ENCODE measurements around the gene PAM16.

The PAM16 gene

DNA sequence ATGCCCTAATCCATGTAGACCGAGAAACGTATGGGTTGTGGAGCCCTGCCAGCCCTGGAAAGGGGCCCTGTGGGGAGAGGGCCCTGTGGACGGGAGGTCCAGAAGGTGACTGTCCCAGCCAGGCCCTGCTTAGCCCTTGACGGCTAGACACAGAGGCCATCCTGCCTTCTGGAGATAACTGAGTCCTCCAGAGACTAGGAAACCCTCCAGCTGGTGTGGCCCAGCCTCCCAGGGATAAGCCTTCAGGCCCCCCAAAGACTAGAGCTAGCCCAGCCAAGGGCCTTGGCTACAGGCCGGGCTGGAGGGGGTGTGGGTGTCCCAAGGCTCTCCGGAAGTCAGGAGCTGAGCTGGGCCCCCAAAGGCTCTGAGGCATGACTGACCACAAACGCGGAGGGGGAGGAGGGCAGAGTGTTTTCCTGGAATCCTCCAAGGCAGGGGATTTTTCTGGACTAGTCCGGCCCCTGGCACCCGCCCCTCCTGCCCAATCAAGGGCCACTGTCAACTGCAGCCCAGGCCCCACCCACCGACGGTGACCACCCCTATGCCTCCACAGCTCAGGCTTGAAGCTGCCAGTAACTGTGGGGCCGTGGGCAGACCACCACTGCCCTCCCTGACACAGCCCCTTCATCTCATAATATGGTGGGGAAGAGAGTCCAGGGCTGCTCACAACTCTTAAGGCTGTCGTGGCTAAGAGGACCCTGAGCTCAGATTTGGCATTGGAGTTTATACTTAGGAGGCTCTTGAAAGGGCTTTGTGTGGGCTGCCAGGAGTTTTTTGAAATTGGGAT, 19.6 kb upstream of the PAM16 start:
- no peak for DNase-seq

DNA sequence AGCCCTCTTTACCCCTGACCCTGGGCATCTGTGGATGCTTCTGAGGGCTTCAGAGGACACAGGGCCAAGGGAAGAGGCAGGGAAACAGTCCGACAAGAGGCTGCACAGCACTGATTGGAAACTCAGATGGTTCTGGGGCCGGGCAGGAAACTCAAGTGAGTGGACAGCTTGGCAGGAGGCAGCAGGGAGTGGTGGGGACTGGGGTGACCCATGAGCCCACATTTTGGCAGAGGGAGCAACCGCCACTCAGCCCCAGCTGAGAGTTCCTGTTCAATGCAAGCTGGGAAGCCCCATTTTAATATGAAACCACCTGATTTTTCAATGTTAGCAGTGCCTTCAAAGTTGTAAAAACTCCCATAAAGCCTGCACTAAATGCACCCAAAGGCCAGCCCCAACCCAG, 19.0 kb upstream of the PAM16 start:
- no peak for DNase-seq

DNA sequence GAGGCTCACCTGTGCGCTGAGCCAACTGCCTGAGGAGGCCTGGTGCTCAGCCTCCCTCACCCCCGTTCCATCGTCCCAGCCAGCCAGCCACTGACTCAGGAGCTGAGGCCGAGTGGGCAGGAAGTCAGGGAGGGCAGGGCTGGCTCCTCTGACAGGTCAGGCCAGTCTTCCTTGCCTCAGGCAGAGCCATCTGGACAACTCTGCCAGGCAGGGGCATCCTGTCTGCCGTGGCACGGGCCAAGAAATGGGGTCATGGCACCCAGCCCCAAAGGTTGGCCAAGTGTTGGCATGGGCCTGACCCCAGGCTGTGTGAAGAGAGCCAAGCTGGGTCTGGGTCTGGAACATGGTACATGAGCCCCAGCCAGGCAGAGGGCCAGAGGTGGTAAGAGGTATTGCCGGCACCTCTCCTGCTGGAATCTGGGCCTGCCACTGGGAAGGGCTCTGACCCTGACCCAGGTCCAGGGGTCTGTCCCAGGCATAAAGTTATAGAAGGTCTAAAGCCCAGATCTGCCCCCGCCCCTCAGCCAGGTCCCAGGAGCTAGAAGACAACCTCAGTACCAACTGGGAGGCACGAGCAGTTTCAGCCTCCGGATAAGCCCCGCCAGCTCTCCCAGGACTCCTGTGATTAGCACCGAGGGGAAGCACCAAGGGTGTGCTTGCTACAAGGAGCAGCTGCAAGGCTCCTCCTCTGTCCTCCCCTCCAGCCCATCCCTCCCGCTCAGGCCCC, 18.0 kb upstream of the PAM16 start:
- no peak for DNase-seq

DNA sequence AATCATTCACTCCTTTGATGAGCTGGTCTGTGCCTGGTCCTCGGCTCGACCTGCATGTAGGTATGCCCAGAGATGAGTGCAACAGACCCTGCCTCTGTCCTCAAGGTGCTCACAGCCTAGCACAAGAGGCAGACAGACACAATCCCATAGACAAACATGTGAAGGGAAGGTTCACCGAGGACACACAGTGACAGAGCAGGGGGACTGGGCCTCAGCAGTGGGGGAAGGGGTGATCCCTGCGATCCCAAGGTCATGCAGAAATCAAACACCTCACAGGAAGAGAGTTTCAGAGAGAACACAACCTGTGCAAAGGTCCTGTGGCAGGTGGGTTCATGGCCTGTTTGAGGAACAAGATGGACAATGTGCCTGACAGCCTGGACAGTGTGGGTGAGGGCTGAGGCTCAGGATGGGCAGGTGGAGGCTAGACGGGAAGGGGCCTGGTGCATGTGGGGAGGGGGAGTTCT, 16.3 kb upstream of the PAM16 start:
- no peak for DNase-seq

DNA sequence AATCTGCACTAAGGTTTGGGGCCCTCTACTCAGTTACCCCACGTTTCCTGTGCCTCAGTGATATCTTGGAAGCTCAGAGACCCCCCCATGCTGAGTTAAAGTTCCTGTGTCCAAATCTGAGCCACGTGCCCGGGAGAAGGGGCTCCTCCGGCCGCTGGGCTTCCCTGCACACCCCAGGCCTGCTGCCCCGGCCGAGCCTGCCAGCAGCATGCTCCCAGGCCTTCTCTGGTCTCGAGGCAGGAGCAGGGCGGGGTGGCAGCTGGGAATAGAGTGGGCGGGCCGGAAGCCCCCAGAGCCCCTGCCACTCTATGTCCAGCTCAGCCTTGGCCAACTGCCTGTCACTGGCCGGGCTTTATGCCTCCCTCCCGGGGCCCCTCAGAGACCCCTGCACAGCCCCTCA, 14.9 kb upstream of the PAM16 start:
- no peak for DNase-seq

DNA sequence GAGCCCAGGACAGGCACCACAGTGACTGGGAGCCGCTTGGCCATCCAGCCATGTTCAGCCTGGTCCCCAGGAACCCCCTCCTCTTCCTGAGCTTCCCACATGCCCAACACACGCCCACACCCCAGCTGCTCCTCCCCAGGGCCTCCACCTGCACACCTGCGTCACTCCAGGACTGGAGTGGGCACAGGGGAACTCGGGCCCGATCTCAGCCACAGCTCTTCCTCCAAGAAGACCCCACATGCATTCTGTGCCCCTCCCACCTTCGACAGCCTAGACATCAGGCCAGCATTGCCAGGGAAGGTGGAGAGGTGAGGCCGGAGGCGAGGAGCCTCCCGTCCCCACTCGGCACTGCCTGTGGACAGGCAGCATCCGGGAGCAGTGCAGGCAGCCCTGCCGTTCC, 14.5 kb upstream of the PAM16 start:
- no peak for DNase-seq

DNA sequence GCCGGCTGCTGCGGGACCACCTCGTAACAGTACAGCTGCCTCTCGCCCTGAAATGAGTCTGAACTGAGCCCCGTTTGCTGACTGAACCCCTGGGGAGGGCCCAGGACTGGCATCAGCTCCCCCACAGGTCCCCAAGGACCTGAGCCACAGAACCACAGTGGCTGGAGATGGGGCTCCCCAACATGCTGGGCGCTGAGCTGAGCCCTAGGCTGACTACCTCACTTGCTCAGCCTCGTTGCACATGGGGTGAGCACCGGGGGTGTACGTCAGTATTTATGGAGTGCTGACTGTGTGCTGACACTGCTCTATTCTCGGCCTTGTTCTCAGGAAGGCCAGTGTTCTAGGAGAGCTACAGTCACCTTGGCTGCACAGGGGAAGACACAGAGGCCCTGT, 13.9 kb upstream of the PAM16 start:
- DNase-seq = no peak

DNA sequence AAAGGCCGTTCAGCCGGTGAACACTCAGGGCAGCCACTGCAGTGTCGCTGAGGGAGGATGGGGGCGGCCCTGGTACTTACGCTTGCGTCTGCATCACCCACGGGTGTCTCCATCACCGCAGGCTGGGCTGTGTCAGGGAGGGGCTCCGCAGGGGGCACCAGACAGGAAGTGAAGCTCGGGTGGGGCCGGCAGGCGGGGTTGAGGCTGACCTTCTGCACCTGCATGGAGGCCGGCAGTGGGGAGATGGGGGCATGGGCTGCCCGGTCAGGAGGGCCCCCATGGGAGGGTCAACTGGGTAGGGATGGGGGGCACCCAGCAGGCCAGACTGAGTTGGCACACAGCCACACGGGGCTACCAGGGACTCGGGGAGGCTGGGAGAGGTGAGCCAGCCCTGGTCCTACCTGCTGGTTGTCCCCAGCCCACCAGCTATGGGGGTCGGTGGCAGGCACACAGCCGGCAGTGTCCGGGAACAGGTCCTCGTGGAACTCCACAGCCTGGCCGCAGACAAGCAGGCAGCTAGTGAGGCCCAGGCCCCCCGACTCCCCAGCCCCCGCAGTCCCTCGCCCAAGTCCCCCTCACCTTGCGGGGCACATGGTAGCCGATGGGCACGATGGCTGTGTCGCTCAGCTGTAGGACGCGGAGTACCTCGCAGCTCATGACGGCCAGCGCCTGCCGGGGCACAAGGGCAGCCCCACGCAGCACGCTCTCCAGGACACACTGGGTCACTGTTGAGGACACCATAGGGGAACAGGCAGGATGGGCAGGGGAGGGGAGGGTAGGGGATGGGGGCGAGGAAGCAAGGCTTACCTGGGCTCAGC, 13.3 kb upstream of the PAM16 start:
- DNase-seq = no peak

DNA sequence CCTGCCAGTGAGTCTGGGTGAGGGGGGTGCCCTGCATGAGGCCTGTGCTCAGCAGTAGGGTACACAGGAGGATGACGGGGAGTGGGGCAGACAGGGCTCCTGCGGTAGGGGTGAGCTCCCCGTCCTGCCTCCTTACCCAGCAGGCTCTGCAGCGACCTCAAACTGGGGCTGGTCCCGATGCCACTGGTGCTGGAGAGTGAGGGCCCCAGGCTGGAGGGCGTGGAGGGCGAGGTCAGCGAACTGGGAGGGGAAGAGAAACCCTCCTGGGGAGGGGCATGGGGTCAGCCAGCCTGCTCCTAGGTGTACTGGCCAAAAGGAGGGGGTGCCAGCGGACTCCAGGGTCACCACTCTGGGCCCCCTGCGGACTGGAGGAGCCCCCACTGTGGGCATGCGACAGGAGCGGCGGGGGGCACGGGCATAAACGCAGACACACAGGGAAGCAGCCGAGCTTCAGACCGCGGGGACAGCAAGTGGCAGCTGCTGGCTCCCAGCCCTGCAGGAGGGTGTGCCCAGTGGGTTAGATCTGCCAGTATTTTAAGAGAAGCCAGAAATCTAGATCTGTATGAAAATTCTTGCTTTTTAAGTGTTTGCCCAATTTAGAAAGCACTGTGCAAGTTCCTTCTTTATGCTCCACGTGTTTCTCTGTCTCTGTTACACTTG, 11.5 kb upstream of the PAM16 start:
- no peak for DNase-seq

DNA sequence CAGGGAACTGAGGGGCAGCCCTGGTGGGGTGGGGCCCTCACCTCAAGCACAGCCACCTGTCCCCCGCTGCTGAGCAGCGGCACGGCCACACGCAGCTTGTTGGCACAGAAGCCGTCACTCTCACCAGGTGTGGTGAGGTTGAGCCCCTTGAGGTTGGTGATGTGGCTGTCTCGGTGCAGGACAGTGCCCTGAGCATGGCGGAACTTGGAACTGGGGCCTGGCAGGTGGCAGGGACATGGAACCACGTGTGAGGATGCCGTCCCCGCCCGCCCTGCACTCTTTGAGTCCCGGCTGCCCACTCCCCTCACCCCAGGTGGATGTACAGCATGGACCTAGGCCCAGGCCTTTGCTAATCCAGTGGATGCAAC, 10.8 kb upstream of the PAM16 start:
- no peak for DNase-seq

DNA sequence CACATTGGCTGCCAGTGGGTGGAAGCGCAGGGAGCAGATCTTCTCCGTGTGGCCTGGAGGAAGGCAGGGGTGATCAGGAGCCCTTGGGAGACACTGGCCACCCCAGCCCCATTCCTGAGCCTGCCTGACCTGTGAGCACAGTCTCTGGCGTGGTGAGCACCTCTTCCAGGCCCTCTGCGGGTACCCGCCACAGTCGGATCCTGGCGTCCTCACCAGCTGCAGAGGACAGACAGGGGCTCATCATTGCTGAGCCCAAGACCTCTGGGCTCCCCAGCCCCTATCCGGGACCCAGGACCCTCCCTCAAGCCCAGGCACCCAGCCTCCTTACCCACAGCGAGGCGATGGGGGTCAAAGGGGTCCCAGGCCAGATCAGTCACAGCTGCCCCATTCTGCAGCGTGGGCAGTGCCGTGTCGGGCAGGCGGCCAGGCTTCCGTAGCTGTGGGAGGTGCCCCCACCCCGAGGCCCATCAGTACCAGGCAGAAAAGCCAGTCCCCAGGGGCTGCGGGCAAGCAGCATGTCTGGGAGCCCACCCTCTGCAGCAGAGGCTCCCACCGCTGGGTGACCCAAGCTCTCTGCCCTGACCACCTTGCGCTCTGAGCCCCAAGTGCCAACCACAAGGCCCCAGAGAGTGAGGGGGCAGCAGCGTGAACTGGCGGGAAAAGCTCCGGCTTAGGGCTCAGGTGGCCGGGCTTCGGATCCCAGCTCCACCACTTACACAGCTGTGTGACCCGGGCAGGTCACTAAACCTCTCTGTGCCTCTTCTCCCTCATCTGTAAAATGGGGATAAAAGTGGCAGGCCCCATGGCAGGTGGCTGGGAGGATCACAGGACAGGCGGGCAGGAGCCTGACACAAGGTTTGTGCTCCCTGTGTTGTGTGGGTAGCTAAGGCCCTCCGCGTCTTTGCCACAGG, 10.2 kb upstream of the PAM16 start:
- no peak for DNase-seq

DNA sequence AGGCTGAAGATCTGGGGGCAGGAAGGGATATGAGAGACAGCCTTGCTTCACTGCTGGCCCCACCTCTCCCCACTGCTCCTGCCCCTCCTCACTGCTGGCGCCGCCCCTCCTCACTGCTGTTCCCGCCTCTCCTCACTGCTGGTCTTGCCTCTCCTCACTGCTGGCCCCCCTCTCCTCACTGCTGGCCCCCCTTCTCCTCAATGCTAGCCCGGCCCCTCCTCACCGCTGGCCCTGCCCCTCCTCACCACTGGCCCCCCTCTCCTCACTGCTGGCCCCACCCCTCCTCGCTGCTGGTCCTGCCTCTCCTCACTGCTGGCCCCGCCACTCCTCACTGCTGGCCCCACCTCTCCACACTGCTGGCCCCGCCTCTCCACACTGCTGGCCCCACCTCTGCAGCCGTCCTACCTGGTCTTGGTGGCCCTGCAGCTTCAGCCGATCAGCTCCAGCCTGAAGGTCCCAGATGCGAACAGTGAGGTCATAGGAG, 9.5 kb upstream of the PAM16 start:
- no peak for DNase-seq

DNA sequence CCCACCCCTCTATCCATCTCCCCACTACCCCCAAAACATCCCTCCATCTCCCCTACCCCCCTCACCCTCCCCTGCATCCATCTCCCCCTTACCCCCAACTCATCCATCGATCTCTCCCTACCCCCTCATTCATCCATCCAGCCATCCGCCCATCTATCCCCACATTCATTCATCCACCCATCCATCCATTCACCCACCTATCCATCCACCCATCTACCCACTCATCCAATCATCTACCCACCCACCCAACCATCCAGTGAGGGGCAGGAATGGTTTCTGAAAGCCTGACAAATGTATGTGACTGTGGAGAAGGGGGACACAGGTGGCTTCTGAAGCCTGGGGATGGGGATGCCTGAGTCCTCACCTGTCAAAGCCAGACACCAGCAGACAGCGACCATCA, 8.8 kb upstream of the PAM16 start:
- DNase-seq = no peak

DNA sequence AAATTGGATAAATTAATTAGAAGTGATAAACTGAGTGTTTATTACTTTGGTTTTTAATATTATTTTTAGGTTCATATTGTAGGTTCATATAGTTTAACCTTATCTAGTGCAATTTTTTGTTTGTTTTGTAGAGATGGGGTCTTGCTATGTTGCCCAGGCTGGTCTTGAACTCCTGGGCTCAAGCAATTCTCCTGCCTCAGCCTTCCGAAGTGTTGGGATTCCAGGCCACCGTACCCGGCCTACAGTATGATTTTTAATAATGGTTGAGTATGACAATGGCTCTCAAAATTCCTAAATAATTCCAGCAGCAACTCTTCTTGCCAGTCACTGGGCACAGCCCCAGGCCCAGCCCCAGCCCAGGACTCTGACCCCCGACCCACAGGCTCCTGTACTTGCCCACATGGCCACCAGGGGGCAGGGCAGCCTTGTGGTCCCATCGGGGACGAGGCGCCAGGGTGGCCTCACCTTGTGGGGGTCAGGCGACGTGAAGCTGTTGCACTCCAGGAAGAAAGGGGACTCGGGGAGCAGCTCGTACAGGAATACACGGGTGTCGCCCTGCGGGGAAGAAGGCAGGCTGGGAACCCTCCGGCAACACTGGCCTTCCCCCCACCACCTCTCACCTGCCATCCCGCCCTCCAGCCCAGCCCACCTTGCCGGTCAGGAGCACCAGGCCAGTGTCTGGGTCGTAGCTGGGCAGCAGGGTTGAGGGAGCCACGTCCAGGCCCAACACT, 7.9 kb upstream of the PAM16 start:
- DNase-seq = peak; percentile 76

DNA sequence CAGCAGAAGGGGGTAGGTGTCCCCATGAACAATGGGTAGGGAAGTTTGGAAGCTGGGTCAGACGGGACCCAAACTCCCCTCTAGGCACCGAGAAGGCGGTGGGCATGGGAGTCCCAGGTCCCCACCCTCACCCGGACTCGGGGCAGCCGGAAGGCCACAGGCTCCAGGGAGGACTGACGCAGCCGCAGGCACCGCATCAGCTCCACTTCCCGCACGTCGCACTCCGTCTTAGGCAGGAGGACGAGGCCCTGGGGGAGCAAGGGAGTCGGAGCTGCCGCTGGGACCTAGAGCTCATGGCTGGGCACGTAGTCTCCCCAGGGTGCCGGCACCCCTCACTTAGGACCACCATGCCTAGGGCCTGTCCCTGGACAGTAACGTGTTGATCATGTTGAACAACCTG, 7.1 kb upstream of the PAM16 start:
- DNase-seq = no peak

DNA sequence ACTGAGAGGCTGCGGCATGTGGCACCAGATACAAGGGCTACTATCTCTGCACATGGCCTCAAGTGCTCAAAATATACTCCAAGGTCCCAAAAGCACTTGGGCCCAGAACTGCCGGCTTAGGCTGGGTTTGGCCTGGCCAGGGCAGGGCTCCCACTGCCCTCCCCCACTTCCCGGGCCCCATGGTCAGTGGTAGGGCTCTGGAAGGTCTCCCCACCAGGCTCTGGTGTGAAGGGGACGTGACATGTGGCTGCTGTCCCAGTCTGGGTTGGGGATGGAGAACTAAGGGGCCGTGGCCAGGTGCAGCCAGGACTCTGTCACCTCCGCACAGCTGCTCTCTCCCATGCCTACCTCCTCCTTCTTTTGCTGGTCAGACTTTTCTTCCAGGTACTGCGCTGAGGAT, 5.7 kb upstream of the PAM16 start:
- no peak for DNase-seq

DNA sequence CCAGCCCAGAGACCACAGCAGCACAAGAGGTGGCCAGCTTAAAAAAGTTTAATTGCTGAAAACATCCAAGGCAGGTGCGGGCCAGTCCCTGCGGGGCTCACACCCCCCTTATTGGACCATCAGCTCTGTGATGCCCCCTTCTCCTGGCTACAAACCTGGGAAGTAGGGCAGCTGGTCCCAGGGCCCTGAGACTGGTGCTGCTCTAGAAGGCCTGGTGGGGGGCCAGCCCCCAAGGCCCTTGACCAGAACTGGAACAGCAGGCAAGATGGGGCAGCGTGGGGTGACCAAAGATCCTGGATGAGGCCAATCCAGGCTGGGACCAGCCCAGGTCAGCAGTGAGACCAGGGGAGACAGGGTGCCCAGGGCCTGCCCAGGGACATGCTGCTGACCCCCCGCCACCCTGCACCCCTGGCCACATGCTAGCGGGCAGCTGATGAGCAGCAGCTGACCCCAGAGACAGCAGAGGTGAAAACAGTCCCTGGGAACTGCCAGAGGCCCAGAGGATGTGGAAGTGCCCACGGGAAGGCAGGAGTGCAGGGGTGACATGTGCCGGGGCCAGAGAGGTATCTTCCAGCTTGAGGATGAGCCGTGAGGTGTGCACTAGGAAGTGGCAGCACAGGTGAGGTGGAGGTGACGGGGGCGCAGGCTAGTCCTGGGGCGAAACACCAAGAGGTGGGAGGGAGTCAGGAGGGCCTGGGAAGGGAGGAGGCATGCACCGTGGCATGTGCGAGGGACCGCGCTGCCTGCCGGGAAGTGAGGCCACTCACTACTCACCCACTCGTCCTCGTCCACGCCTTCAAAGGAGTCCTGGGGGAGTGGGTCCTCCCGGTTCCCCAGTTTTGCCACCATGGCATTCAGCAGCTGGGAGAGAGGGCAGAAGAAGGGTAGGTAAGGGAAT, 3.6 kb upstream of the PAM16 start:
- DNase-seq = no peak

DNA sequence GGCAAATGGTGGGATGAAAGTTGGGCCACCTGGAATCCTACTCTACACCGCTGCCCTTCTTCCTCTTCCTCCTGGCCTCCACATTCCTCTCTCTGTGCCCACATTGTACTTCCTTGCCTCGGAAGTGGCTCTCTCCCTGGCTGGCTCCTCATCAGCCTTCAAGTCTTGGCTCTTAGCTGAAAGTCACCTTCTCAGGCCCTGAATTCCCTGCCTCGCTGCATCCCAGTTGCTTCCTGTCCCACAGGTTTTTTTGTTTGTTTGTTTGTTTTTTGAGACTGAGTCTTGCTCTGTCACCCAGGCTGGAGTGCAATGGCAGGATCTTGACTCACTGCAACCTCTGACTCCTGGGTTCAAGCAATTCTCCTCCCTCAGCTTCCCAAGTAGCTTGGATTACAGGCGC, 2.6 kb upstream of the PAM16 start:
- DNase-seq = no peak

DNA sequence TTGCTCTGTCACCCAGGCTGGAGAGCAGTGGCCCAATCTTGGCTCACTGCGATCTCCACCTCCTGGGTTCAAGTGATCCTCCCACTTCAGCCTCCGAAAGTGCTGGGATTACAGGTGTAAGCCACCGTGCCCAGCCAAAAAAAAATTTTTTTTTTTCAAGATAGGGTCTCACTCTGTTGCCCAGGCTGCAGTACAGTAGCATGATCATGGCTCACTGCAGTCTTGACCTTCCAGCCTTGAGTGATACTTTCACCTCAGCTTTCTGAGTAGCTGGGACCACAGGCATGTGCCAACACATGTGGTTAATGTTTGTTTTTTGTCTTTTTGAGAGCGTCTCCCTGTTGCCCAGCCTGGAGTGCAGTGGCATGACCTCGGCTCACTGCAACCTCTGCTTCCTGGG, 1.7 kb upstream of the PAM16 start:
- no peak for DNase-seq

DNA sequence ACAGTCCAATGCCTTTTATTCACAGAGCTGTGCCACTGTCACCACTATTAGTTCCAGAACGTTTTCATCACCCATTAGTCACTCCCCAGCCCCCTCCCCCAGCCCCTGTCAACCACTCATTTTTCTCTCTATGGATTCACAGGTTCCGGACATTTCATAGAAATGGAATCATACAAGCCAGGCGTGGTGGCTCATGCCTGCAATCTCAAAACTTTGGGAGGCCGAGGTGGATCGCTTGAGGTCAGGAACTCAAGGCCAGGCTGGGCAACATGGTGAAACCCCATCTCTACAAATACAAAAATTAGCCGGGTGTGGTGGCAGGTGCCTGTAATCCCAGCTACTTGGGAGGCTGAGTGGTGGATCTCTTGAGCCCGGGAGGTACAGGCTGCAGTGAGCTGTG, 759 bp upstream of the PAM16 start:
- DNase-seq = no peak

All from activated T-cell treated with anti-CD3 and anti-CD28 coated beads, Interleukin-2, amount 50 U/mL, for 1 hour (primary cell).